WI38 (cell line): ENCODE measurements around the gene FOXN3.

Experiments
- H3K4me3 ChIP-seq: 2 replicates; pipeline ENCODE4 v1.5.1; 2011; ENCODE audit warnings: low read depth, mild to moderate bottlenecking, control low read depth, low read length
- CTCF ChIP-seq: IDR thresholded peaks from 2 replicates; pipeline ENCODE4 v1.5.1; 2012; ENCODE audit warnings: low read depth, mild to moderate bottlenecking, control low read depth, low read length

FOXN3 gene

DNA sequence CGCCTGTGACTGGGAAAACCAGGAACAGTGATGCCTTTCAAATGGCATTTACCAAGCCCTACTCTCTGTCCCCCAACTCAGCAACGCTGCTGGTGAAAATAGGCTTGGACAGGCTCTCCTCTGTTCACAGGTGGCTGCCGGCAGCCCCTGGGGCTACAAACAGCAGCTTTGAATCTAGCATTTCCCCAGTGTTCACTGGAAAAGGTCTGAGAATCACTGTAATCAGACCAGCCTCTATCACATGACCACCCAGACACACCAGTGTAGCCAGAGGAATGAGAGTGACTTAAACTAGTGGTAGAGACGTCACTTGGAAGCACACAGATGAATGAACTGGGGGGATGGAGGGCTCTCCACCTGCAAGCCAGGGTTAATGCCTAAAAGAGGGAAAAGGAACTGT lies 151.8 kb downstream of the FOXN3 start:
- no peak overlapping the region for H3K4me3 ChIP-seq
- TF ChIP-seq CTCF = no peak

DNA sequence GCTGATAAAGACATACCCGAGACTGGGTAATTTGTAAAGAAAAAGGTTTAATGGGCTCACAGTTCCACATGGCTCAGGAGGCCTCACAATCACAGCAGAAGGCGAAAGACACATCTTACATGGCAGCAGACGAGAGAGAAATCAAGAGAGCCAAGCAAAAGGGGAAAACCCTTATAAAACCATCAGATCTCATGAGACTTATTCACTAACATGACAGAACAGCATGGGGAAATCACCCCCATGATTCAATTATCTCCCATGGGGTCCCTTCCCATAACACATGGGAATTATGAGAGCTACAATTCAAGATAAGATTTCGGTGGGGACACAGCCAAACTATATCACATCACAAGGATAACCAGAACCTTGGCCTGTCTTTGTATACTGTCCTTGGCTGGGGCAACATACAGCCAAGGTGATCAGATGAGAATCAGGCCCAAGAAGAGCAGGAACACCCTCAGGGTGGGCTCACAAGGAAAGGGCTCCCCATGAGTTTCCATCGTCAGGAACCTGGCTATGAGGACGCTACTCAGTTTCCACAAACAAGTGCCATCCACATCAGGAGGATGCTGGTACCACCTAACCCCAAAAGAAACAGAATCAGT lies 152.7 kb downstream of the FOXN3 start:
- no peak for TF ChIP-seq CTCF
- no peak overlapping the region for H3K4me3 ChIP-seq

DNA sequence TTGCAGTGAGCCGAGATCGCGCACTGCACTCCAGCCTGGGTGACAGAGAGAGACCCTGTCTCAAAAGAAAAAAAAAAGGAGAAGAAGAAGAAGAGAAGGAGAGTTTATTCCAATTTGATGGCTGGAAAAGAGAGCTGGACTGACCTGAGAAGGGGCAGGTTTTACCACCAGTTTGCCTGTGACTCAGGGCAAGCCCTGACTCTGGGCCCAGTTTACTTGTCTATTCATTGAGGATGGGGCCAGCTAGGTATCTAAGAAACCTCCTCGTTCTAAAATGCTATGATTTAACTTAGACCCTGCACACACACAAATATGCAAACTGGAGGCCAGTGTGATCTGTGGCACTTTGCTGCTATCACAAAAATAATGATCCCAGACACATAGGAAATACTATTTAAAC lies 155.0 kb downstream of the FOXN3 start:
- H3K4me3 ChIP-seq = no peak overlapping the region
- no peak for TF ChIP-seq CTCF

DNA sequence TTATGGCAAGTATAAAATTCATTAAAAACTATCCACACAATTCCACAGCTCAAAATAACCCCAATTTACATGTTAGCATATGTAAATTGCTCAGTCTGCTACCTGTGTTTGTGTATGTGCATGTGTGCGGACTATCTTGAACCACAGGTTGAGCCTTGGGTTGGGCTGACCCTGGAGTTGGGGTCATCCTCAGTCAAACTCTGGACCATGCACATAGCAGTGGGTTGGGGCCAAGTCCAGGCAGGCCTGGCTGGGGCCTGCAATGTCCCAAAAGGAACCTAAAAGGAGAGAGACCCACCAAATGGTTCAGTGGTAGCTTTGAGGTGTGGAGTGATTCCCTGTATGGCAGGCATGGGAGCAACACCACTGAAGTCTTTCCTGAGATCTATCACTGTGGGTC lies 156.1 kb downstream of the FOXN3 start:
- no peak overlapping the region for H3K4me3 ChIP-seq
- TF ChIP-seq CTCF = no peak

DNA sequence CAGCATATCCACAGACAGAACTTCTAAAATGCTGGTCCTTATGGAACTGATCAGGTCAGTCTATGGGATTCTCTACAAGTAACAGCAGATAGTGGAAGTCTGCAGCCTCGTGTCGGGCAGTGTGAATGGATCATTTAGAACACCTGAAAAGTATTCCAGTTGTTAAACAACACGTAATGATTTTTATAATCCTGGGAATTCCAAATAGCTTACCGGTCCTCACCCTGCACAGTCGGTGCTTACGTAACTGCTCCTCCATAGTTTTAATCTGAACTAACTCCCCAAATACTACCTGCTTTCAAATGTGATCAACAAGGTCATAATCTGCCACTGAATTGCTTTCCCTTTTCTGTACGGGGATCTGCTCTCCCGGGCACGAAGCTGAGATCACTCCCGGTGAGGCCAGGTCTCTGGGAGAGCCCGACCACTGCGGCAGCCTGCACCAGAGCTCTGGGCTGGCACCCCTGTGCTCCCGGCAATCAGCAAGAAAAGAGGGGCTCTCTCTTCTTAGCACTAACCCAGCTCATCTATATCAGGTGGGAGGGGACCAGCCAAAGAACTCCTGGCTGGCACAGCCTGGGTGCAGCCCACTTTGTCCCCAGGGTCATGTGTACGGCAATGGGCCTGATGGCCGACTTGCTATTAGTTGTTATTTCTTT lies 157.0 kb downstream of the FOXN3 start:
- no peak for TF ChIP-seq CTCF
- H3K4me3 ChIP-seq = no peak overlapping the region

DNA sequence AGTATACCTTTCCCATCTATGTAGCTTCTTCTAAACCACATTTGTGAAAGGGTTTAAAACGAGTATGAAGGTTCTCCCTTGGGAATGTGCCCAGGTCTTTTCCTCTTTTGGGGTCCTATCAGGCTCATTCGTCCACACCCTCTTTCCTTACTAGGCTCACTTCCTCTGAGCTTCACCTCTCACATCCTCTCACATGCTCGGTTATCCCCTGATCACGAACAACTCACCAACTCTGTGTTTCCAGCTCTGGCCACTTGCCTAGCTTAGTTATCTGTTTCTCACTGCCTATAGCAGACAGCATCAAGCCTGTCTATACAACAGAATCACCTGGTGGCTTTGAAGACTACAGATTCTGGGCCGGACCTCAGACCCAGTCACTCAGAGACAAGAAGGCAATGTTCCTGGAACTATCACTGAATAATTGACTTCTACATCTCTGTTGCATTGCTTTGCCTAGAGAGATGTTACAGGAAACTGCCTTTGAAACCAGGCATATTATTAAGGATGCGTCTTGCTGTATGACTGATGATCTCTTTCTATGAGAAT lies 158.2 kb downstream of the FOXN3 start:
- no peak for TF ChIP-seq CTCF
- H3K4me3 ChIP-seq = no peak overlapping the region

GRCh38 chr14:89256951-89257350 lies 160.1 kb downstream of the FOXN3 start:
- no peak overlapping the region for H3K4me3 ChIP-seq
- no peak for TF ChIP-seq CTCF
